ENCODE results near the gene SRMS.

The SRMS gene

GRCh38 chr20:63498960-63499337, 48.6 kb downstream of the SRMS start, which contains the start of gene EEF1A2:
Gene EEF1A2 (minus strand): TSS chr20:63499083. CDS start chr20:63497763, 1,320 bp downstream.
- DNase-seq: peak; percentile 91

GRCh38 chr20:63497946-63498935, 49.3 kb downstream of the SRMS start:
- no peak for DNase-seq

- DNase-seq: no peak
Measured at GRCh38 chr20:63497138-63497945, 50.2 kb downstream of the SRMS start.

GRCh38 chr20:63496596-63497120, 50.9 kb downstream of the SRMS start:
- DNase-seq: no peak

- DNase-seq: peak; percentile 61
Measured at GRCh38 chr20:63495741-63496595, 51.6 kb downstream of the SRMS start.

- no peak for DNase-seq
Measured at GRCh38 chr20:63495167-63495720, 52.3 kb downstream of the SRMS start.

GRCh38 chr20:63494420-63495166, 53.0 kb downstream of the SRMS start:
- DNase-seq: no peak

- DNase-seq: no peak
Measured at GRCh38 chr20:63494084-63494419, 53.5 kb downstream of the SRMS start.

- DNase-seq: no peak
Measured at GRCh38 chr20:63493563-63494020, 54.0 kb downstream of the SRMS start.

GRCh38 chr20:63492982-63493381, 54.6 kb downstream of the SRMS start:
- no peak for DNase-seq

GRCh38 chr20:63492518-63492917, 55.0 kb downstream of the SRMS start:
- no peak for DNase-seq

- DNase-seq: no peak
Measured at GRCh38 chr20:63491635-63492230, 55.8 kb downstream of the SRMS start.

- DNase-seq: no peak
Measured at GRCh38 chr20:63491078-63491477, 56.5 kb downstream of the SRMS start.
